Measurements from ENCODE around the gene SLC8A2. TPM values are rescaled to one million over a fixed set of nuclear protein-coding genes. Genes with fewer than 3 reads are reported as not detected.
A peak's percentile ranks its signal among the peaks of the same experiment; 100 is the strongest.

SLC8A2 gene
- total RNA-seq, 4 donors from 2014 or later, result not detected

- Histone ChIP-seq H3K36me3 (no peaks in the 10 kb centered on the region), H3K4me1 (peaks cover 0 to 10% of the 10 kb centered on the region in 2 donors), H3K27ac (no peak overlapping the region), H3K27me3 (peaks cover 70 to 90% (median 74%) of the 10 kb centered on the region in 3 donors), H3K9me3 (no peaks in the 10 kb centered on the region), H3K4me3 (no peak overlapping the region)
- DNase-seq (no peak), ATAC-seq (no peak)
- TF ChIP-seq CTCF (IDR thresholded peaks at IDR 0.05 in 4 of 5, conservative IDR thresholded peaks at IDR 0.05 in 1 of 5) (no peak), POLR2A (IDR thresholded peaks at IDR 0.05) (no peak)
- intact Hi-C loops (cut with DNase I; ENCODE audit: low total_unique reads), result no loop called here
- in situ Hi-C loops (cut with MboI; ENCODE audit: low sequenced_read_pairs in 4 of 4), result no loop called here
These were observed 49.8 kb downstream of the SLC8A2 start for GRCh38 chr19:47421844-47422395.

- no peak for ATAC-seq
- Histone ChIP-seq H3K9me3 (no peaks in the 10 kb centered on the region), H3K4me1 (peaks cover 0 to 10% of the 10 kb centered on the region in 2 donors), H3K36me3 (no peaks in the 10 kb centered on the region), H3K27me3 (peaks cover 76 to 94% (median 80%) of the 10 kb centered on the region in 3 donors), H3K4me3 (no peak overlapping the region), H3K27ac (no peak overlapping the region)
- DNase-seq, result no peak
- TF ChIP-seq POLR2A (IDR thresholded peaks at IDR 0.05) (no peak), CTCF (IDR thresholded peaks at IDR 0.05 in 4 of 5, conservative IDR thresholded peaks at IDR 0.05 in 1 of 5) (no peak)
- intact Hi-C loops (cut with DNase I; ENCODE audit: low total_unique reads) (no loop called here), in situ Hi-C loops (cut with MboI; ENCODE audit: low sequenced_read_pairs in 4 of 4) (no loop called here)
These were observed 50.4 kb downstream of the SLC8A2 start for GRCh38 chr19:47421244-47421786.

GRCh38 chr19:47419789-47420188, 51.9 kb downstream of the SLC8A2 start:
- ATAC-seq (no peak), DNase-seq (no peak)
- H3K4me3 ChIP-seq, result no peak overlapping the region
- in situ Hi-C loops (cut with MboI; ENCODE audit: low sequenced_read_pairs in 4 of 4), result no loop called here
- no peaks in the 10 kb centered on the region for H3K36me3 ChIP-seq
- no peak overlapping the region for H3K27ac ChIP-seq
- intact Hi-C loops (cut with DNase I; ENCODE audit: low total_unique reads), result no loop called here
- TF ChIP-seq POLR2A (IDR thresholded peaks at IDR 0.05), result no peak
- TF ChIP-seq CTCF (IDR thresholded peaks at IDR 0.05 in 4 of 5, conservative IDR thresholded peaks at IDR 0.05 in 1 of 5), result no peak
- H3K27me3 ChIP-seq, result peaks cover 76 to 91% (median 86%) of the 10 kb centered on the region in 3 donors
- H3K4me1 ChIP-seq, result peaks cover 0 to 10% of the 10 kb centered on the region in 2 donors
- no peaks in the 10 kb centered on the region for H3K9me3 ChIP-seq

- DNase-seq, result no peak
- Histone ChIP-seq H3K9me3 (no peaks in the 10 kb centered on the region), H3K27me3 (peaks cover 72 to 91% (median 84%) of the 10 kb centered on the region in 3 donors), H3K27ac (no peak within 1 kb of the TSS), H3K4me3 (peak within 1 kb of the TSS; percentile 25 to 38 (median 36)), H3K36me3 (no peaks in the 10 kb centered on the region), H3K4me1 (peaks cover 0 to 10% of the 10 kb centered on the region in 2 donors)
- intact Hi-C loops (cut with DNase I; ENCODE audit: low total_unique reads) (no loop called here), in situ Hi-C loops (cut with MboI; ENCODE audit: low sequenced_read_pairs in 4 of 4) (no loop called here)
- TF ChIP-seq CTCF (IDR thresholded peaks at IDR 0.05 in 4 of 5, conservative IDR thresholded peaks at IDR 0.05 in 1 of 5) (no peak), POLR2A (IDR thresholded peaks at IDR 0.05) (no peak)
- no peak for ATAC-seq
These were observed 52.5 kb downstream of the SLC8A2 start, which contains the start of gene MEIS3 for GRCh38 chr19:47419030-47419783. Gene MEIS3, minus strand, starts transcription at chr19:47419527. Its CDS starts 446 bp downstream, at chr19:47419081.

All from gastrocnemius medialis (tissue), 4 donors.